ENCODE results near the gene NLGN1.

The NLGN1 gene

GRCh38 chr3:174116421-174116820 is 718.9 kb downstream of the NLGN1 start:
- no peak overlapping the region for H3K4me3 ChIP-seq (ENCODE audit: low read length)
- TF ChIP-seq CTCF (conservative IDR thresholded peaks at IDR 0.05; ENCODE audit: low read length), result no peak
- no peak for DNase-seq (ENCODE audit: low read depth)

- DNase-seq (ENCODE audit: low read depth), result no peak
- no peak for TF ChIP-seq CTCF (conservative IDR thresholded peaks at IDR 0.05; ENCODE audit: low read length)
- no peak overlapping the region for H3K4me3 ChIP-seq (ENCODE audit: low read length)
Observed at GRCh38 chr3:174120997-174121396, 723.5 kb downstream of the NLGN1 start.

- no peak for DNase-seq (ENCODE audit: low read depth)
- no peak for TF ChIP-seq CTCF (conservative IDR thresholded peaks at IDR 0.05; ENCODE audit: low read length)
- H3K4me3 ChIP-seq (ENCODE audit: low read length), result no peak overlapping the region
Observed at GRCh38 chr3:174122411-174122810, 724.9 kb downstream of the NLGN1 start.

GRCh38 chr3:174125267-174125824 is 727.8 kb downstream of the NLGN1 start:
- no peak overlapping the region for H3K4me3 ChIP-seq (ENCODE audit: low read length)
- DNase-seq (ENCODE audit: low read depth), result peak; percentile 61
- peak; percentile 86 for TF ChIP-seq CTCF (conservative IDR thresholded peaks at IDR 0.05; ENCODE audit: low read length)

- DNase-seq (ENCODE audit: low read depth), result no peak
- H3K4me3 ChIP-seq (ENCODE audit: low read length), result no peak overlapping the region
- TF ChIP-seq CTCF (conservative IDR thresholded peaks at IDR 0.05; ENCODE audit: low read length), result no peak
Observed at GRCh38 chr3:174126990-174127758, 729.6 kb downstream of the NLGN1 start.

GRCh38 chr3:174132006-174132405 is 734.5 kb downstream of the NLGN1 start:
- TF ChIP-seq CTCF (conservative IDR thresholded peaks at IDR 0.05; ENCODE audit: low read length), result no peak
- peak; percentile 46 for DNase-seq (ENCODE audit: low read depth)
- H3K4me3 ChIP-seq (ENCODE audit: low read length), result no peak overlapping the region

GRCh38 chr3:174132421-174133042 is 735.0 kb downstream of the NLGN1 start:
- H3K4me3 ChIP-seq (ENCODE audit: low read length), result no peak overlapping the region
- DNase-seq (ENCODE audit: low read depth), result no peak
- no peak for TF ChIP-seq CTCF (conservative IDR thresholded peaks at IDR 0.05; ENCODE audit: low read length)
